Measurements from ENCODE around the gene BLACAT1.
"Not testable (repeated sequence)": the region's sequence is repeated elsewhere in the genome, so short reads cannot be mapped to it uniquely, and the experiment has no call there.

Gene BLACAT1

GRCh38 chr1:205421798-205422197 is 34.0 kb downstream of the BLACAT1 start, which contains the start of gene LEMD1:
TSS of gene LEMD1 (minus strand) at chr1:205422056. CDS start at chr1:205420536, 1,520 bp downstream.
- no peak for DNase-seq (ENCODE audit: low read depth in 2 of 3, low spot score in 1 of 3)

- no peak for DNase-seq (ENCODE audit: low read depth in 2 of 3, low spot score in 1 of 3)
Measured at GRCh38 chr1:205420938-205421337, 34.9 kb downstream of the BLACAT1 start.

GRCh38 chr1:205417870-205418635 is 37.8 kb downstream of the BLACAT1 start:
- no peak for DNase-seq (ENCODE audit: low read depth in 2 of 3, low spot score in 1 of 3)

- no peak for DNase-seq (ENCODE audit: low read depth in 2 of 3, low spot score in 1 of 3)
Measured at GRCh38 chr1:205416322-205416721, 39.5 kb downstream of the BLACAT1 start.

GRCh38 chr1:205410581-205411298 is 45.1 kb downstream of the BLACAT1 start:
- no peak for DNase-seq (ENCODE audit: low read depth in 2 of 3, low spot score in 1 of 3)

GRCh38 chr1:205407970-205408369 is 47.9 kb downstream of the BLACAT1 start:
- no peak for DNase-seq (ENCODE audit: low read depth in 2 of 3, low spot score in 1 of 3)

- DNase-seq (ENCODE audit: low read depth in 2 of 3, low spot score in 1 of 3) = not testable (repeated sequence)
Measured at GRCh38 chr1:205406252-205406651, 49.6 kb downstream of the BLACAT1 start.

All from stimulated activated CD4-positive, alpha-beta T cell treated with anti-CD3 and anti-CD28 coated beads, Interleukin-12 subunit alpha, Interleukin-12 subunit beta, amount 100 ng/mL, for 48 hours (primary cell).